LNCAP (cell line): ENCODE measurements around the gene H2BW2.

Experiments
- TF ChIP-seq, protein P1 (sequence below): fragments of 450-650 bp; IDR thresholded peaks from 2 replicates; pipeline ENCODE4 v1.5.1; 2017; ENCODE audit warnings: mild to moderate bottlenecking

Gene H2BW2

DNA sequence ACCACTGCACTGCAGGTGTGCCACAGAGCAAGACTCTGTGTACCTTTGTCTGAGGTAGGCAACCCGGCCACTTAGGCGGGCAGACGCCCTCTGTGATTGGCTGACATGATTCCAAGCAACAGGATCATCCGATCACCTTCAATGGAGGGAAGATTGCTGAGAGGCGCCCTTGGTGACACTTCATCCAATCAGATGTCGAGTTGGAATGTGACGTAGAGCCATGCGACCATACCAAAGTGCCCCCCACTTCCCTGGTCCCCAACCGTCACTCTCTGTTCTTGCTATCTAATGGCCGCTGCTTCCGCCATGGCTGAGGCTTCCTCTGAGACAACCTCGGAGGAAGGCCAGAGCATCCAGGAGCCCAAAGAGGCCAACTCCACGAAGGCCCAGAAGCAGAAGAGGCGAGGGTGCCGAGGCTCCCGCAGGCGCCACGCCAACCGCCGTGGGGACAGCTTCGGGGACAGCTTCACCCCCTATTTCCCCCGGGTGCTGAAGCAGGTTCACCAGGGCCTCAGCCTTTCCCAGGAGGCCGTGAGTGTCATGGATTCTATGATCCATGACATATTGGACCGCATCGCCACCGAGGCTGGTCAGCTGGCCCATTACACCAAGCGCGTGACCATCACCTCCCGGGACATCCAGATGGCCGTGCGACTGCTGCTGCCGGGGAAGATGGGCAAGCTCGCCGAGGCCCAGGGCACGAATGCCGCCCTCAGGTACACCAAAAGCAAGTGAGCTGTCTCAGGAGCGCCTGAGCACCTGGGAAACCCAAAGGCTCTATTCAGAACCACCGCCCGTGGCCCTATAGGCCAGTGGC lies at the start of gene H2BW2:
H2BW2 (plus strand) TSS at position 268 of the 817 bp plus-strand sequence; CDS start at position 307, 39 bp downstream.
- TF ChIP-seq, protein P1, sequence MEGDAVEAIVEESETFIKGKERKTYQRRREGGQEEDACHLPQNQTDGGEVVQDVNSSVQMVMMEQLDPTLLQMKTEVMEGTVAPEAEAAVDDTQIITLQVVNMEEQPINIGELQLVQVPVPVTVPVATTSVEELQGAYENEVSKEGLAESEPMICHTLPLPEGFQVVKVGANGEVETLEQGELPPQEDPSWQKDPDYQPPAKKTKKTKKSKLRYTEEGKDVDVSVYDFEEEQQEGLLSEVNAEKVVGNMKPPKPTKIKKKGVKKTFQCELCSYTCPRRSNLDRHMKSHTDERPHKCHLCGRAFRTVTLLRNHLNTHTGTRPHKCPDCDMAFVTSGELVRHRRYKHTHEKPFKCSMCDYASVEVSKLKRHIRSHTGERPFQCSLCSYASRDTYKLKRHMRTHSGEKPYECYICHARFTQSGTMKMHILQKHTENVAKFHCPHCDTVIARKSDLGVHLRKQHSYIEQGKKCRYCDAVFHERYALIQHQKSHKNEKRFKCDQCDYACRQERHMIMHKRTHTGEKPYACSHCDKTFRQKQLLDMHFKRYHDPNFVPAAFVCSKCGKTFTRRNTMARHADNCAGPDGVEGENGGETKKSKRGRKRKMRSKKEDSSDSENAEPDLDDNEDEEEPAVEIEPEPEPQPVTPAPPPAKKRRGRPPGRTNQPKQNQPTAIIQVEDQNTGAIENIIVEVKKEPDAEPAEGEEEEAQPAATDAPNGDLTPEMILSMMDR, result no peak

DNA sequence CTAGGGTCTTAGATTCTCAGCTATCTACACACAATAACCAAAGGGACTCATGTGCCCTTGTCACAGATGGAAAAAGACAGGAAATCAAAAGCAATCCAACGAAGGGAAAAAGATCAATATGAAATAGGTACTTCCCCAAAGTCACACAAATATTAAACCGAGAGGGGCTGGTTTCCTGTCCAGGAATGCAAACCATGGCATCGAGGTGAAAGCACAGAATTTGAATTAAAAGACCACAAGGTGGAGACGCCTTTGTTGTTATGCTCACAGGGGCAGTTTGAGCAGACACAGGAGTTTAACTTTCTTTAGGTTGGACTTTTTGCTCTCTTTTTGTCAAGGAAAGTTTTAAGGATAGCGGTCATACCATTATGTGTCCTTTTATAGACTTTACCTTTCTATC lies 40.5 kb upstream of the H2BW2 start:
- TF ChIP-seq, protein P1, result no peak

DNA sequence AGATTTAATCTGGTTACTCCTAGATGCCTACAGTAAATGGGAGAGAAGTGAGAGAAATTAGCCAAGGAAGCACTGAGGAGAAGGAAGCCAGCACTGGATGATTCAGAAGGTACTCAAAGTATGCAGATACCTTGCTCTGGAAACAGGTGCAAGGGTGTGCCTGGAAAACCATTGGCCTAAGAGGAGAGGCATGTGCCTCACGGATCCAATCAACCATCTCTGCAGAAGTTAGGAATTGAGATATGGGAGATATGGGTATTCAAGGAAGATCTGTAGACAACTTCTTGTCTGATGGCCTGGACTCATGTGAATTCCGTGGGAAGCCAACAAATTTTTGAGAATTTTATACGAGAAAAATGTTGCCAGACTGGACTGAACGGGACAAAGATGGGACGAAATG lies 30.9 kb upstream of the H2BW2 start:
- TF ChIP-seq, protein P1, result no peak

DNA sequence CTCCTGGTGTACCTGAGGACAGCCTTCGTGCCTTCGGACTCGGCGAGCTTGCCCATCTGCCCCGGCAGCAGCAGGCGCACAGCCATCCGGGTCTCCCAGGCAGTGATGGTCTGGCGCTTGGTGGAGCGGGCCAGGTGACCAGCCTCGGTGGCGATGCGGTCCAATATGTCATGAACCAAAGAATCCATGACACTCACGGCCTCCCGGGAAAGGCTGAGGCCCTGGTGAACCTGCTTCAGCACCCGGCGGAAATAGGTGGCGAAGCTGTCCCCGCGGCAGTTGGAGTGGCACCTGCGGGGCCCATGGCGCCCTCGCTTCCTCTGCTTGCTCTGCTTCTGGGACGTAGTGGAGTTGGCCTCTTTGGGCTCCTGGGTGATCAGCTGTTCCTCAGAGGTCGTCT lies 26.6 kb upstream of the H2BW2 start:
- TF ChIP-seq, protein P1, result no peak

DNA sequence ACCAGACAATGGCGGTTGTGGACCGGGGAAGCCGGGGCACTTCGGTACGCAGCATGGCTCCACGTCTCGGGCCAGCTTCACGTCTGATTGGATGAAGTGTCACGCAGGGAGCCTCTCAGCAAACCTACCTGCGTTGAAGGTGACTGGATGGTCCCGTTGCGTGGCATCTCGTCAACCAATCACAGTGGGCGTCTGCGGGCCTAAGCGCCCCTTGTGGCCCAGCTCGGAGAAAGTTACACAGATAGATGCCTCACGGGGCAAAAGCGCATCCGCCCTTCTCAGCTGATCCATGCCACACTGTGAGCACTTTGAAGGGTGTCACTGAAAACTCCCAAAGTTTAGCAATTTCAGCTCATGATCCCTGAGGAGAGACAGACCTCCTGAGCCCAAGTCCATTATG lies 26.1 kb upstream of the H2BW2 start, which contains the start of gene H2BW1:
H2BW1 (minus strand) TSS at position 103 of the 400 bp plus-strand sequence. CDS start 132 bp downstream, outside the sequence.
- TF ChIP-seq, protein P1, result no peak

DNA sequence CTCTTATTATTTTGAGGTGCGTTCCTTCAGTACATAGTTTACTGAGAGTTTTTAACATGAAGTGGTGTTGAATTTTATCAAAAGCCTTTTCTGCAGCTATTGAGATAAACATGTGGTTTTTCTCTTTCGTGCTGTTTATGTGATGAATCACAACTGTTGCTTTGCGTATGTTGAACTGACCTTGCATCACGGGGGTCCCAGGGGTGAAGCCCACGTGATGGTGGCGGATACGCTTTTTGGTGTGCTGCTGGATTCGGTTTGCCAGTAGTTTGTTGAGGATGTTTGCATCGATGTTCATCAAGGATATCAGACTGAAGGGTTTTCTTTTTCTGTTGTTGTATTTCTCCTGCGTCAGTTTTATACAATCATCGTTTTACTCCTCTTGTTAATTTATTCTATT lies 21.6 kb upstream of the H2BW2 start:
- TF ChIP-seq, protein P1, result no peak

DNA sequence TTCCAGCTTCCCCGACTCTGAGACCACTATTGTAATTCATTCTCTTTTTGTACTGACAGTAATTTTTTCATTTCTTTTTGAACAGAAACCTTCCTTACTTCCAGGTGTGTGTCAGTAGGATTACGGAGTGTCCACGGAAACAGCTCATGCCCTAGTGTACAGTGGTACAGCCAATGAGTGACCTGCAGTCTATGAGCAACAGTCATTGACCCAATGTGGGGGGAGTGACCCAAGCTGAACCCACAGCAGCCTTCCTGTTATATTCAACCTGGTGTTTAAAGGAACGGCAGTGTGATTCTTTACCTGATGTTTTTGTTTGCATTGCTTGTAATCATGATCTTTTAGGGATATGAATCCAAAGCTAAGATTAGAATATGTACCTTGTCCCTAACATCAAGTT lies 1.2 kb downstream of the H2BW2 start:
- TF ChIP-seq, protein P1, result no peak
